Dermis blood vessel endothelial cell (primary cell): ENCODE measurements around the gene TRIOBP. TPM values are rescaled to one million over a fixed set of nuclear protein-coding genes. Genes with fewer than 3 reads are reported as not detected.
"Not testable (repeated sequence)": the region's sequence is repeated elsewhere in the genome, so short reads cannot be mapped to it uniquely, and the experiment has no call there.

Experiments
- DNase-seq: peaks from one replicate; pipeline ENCODE4 v3.0.0; 2010
- total RNA-seq: library from RNA; depleted of rRNA; stranded (reverse); fragments of >200 nt; gene quantifications from 2 replicates; pipeline ENCODE4 v1.2.3, GENCODE V29; 2014

Gene TRIOBP, protein sequence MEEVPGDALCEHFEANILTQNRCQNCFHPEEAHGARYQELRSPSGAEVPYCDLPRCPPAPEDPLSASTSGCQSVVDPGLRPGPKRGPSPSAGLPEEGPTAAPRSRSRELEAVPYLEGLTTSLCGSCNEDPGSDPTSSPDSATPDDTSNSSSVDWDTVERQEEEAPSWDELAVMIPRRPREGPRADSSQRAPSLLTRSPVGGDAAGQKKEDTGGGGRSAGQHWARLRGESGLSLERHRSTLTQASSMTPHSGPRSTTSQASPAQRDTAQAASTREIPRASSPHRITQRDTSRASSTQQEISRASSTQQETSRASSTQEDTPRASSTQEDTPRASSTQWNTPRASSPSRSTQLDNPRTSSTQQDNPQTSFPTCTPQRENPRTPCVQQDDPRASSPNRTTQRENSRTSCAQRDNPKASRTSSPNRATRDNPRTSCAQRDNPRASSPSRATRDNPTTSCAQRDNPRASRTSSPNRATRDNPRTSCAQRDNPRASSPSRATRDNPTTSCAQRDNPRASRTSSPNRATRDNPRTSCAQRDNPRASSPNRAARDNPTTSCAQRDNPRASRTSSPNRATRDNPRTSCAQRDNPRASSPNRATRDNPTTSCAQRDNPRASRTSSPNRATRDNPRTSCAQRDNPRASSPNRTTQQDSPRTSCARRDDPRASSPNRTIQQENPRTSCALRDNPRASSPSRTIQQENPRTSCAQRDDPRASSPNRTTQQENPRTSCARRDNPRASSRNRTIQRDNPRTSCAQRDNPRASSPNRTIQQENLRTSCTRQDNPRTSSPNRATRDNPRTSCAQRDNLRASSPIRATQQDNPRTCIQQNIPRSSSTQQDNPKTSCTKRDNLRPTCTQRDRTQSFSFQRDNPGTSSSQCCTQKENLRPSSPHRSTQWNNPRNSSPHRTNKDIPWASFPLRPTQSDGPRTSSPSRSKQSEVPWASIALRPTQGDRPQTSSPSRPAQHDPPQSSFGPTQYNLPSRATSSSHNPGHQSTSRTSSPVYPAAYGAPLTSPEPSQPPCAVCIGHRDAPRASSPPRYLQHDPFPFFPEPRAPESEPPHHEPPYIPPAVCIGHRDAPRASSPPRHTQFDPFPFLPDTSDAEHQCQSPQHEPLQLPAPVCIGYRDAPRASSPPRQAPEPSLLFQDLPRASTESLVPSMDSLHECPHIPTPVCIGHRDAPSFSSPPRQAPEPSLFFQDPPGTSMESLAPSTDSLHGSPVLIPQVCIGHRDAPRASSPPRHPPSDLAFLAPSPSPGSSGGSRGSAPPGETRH (N-terminal part only)
- 165 and 227 TPM in 2 replicates for total RNA-seq

DNA sequence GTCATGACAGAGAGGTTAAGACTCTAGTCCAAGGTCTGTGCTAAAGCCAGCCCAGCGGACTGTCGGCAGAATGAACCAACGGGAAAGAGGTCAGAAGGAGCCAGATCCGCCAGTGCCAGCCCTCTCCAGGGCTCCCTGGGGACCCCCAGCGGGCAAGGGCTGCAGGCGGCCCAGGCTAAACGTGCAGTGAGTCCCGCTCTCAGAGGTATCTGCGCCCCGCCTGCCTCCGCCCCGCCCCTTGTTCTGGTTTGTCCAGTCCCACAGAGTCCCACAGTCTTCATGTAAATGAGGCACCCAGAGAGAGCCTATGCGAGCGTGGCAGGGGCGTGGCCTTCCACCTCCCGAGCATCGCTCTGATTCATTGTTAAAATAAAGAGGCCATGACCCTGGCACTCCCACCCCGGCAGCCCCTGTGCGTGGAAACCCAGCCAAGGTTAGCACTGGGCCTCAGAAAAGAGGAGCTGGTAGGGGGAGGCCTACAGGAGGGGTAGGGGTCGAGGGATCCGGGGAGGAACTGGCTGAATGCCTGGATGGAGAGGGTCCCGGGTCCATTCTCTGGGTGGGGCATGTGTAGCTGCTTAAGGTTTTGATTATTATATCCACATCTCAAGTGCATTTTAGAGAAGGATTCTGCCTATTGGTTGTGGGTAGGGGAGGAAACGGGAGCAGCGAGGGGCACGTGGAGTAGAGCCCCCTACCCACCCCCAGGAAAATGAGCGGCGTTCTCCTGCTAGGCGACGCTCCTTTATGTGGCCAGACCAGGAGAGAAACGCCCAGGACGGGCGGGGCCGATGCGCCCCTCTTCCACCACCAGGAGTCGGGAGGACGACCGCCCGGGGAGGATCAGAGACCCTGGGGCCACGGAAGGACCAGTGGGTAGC is at the start of gene TRIOBP:
Gene TRIOBP, plus strand, starts transcription at position 392 of the 881 bp plus-strand sequence. CDS start 4,318 bp downstream, outside the sequence.
- DNase-seq, result peak; percentile 94

DNA sequence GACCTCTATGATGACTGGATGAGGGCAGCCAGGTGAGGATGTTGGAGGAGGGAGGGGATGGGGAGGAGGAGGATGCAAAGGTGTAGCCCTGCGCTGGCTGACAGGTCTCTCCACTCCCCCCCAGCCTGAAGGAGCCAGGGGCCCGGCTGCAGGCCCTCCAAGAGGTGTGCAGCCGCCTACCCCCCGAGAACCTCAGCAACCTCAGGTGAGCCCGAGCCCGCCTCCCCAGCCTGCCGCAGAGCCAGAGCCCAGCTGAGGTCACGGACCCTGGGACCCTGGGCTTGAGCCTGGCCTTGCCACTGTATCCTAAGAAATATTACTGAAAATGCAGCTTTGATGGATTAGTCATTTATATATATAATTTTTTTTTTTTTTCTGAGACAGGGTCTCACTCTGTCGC is 49.5 kb upstream of the TRIOBP start:
- no peak for DNase-seq

DNA sequence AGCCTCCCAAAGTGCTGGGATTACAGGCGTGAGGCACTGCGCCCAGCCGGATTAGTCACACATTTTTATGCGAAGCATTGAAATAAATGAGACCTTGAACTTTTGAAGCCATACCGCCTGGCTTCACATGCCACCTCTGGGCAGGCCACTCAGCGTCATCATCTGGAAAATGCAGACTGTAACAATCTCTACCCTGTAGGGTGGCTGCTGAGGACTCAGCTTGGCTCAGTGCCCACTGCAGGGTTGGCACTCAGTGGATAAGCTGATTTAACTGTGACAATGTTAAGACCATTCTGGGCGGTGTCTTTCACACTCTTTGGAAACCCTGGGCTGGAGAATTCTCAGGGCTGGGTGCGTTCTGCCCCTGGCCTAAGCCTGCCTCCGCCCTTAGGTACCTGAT is 48.9 kb upstream of the TRIOBP start:
- no peak for DNase-seq

DNA sequence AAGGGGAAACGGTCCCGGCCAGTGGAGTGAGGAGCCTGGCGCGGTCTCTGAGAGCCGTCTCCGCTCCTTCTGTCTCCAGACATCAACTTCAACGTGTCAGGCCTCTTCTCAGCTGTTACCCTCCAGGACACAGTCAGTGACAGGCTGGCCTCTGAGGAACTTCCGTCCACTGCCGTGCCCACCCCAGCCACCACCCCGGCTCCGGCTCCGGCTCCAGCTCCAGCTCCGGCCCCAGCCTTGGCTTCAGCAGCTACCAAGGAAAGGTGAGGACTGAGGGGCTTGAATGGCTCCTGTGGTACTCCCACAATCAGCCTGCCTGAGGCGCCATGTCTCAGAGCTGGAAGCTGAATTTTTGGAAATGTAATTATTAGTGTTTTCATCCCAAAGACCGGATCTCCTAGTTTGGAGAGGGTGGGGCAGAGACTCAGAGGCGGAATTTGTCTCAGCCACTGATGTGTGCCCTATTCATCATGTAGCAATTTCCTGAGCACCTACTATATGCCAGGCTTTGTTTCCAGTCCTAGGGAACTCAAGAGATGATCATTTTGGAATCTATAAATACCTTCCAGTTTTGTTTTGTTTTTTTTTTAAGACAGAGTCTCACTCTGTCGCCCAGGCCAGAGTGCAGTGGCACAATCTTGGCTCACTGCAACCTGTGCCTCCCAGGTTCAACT is 46.2 kb upstream of the TRIOBP start:
- no peak for DNase-seq

DNA sequence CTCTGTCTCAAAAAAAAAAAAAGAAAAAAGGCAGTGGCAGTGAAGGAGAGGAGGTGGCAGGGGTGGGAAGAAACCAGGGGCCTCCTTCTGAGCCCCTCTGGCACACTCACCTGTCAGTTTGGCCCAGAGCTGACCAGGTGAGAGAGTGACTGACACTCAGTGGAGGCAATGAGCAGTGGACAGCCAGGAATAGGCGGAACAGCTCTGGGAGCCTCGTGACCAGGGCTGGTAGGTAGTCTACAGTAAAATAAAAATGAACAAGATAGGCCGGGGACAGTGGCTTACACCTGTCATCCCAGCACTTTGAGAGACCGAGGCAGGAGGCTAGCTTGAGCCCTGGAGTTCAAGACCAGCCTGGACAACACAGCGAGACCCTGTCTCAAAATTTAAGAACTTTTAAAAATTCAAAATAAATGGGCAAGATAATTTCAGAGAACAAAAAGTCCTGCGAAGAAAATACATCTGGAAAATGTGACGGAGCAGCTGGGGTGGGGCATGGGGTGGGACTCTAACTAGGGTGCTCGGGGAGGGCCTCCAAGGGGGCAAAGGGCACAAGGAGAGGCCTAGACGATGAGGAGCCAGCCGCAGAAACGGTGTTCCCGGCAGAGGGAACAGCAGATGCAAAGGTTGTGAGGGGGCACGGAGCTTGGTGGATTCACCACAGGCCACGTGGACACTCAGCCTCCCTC is 42.1 kb upstream of the TRIOBP start:
- DNase-seq, result no peak

DNA sequence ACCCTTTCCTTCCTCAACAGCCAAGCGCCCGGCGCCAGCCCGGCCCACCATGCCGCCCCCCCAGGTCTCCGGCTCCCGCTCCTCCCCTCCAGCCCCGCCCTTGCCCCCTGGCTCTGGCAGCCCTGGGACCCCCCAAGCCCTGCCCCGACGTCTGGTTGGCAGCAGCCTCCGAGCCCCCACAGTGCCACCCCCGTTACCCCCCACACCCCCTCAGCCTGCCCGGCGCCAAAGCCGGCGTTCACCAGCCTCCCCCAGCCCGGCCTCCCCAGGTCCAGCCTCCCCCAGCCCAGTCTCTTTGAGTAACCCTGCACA is 41.6 kb upstream of the TRIOBP start:
- DNase-seq, result no peak

DNA sequence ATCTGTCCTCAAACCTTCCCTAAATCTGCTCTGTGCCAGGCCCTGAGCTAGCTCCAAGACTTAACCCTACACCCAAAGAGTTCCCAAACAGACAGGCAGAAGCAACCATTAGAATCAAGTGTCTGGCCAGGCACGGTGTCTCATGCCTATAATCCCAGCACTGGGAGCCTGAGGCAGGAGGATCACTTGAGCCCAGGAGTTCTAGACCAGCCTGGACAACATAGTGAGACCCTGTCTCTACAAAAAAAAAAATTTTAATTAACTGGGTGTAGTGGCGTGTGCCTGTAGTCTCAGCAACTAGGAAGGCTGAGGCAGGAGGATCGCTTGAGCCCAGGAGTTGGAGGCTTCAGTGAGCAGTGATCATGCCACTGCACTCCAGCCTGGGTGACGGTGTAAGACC is 40.3 kb upstream of the TRIOBP start:
- DNase-seq, result not testable (repeated sequence)

DNA sequence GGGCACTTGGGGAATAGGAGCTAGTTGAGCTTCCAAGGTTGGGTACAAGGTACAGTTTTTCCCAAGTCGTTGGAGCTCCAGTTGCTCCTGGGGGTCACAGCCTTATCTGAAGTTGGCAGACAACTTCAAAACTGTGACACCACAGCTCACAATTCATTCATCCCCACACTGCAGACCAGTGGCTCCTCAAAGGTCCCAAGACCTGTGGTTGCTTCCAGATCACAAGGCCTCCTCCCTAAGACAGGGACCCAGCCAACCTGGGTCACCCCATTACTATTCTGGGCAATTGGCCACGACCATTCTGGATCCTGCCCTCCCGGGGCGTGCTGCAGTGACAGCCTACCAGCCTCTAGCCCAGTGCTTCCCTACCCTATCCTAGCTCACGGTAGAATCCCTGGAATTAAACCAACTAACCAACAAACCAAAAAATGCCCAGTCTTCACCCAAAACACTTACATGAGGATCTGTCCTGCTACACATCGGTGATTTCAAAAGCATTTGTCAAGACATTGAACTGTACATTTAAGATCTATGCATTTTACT is 39.2 kb upstream of the TRIOBP start:
- no peak for DNase-seq

DNA sequence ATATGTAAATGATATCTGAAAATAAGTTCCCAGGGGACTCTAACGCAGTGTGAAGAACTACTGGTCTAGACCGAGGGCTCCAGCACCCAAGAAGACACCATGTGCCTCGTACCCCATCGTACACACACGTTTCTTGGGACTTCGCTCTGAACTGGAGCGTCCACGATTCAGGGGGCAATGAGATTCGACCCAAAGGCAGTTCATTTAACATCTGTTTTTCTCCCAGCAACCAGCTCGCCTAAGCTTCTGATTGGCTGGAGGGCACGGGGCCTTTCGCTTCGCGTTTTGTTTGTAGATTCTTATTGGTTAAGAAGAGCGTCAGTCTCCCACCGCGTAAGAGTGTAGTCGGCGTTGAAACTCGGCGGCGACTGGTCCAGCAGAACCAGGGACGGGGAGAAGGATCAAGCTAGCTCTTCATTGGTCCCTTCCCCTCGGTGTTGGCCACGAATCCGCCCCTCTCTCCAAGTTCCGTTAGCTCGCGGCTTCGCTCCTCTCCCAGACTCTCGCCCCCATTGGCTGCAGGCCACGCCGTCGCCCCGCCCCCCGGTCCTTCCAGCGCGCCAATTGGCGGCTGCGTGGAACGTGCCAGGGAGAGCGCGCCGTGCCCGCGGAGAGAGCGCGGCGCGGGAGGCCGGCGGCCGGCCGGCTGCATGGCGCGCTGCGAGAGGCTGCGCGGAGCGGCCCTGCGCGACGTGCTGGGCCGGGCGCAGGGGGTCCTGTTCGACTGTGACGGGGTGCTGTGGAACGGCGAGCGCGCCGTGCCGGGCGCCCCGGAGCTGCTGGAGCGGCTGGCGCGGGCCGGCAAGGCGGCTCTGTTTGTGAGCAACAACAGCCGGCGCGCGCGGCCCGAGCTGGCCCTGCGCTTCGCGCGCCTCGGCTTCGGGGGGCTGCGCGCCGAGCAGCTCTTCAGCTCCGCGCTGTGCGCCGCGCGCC is 38.4 kb upstream of the TRIOBP start, which contains the start of gene PDXP:
Gene PDXP, plus strand, starts transcription at position 591 of the 933 bp plus-strand sequence. Its CDS starts 60 bp downstream, at position 651.
- peak; percentile 100 for DNase-seq

DNA sequence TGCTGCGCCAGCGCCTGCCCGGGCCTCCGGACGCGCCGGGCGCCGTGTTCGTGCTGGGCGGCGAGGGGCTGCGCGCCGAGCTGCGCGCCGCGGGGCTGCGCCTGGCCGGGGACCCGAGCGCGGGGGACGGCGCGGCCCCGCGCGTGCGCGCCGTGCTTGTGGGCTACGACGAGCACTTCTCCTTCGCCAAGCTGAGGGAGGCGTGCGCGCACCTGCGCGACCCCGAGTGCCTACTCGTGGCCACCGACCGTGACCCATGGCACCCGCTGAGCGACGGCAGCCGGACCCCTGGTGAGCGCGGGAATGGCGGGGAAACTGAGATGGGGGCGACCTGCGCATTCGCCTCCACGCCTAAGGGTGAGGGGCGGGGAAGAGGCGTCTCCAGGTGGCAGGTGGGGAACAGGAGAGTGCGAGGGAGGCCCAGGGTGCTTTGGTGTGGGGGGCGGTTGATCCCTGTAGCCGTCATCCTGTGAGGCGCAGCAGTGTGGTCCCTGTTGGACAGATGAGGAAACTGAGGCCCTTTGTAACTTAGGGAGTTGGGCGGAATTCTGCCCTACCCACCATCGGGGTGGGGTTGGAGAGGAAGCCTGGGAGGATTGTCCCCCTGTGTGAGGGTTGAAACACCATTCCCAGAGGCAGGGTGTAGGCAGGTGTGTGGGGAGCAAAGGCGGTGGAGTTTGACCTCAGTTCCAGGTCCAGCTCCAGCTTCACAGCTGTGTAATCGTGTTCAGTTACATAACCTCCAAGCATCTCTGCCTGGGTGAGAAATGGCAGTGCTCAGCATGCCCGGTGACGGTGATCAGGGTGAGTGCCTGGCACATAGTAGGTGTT is 37.6 kb upstream of the TRIOBP start:
- DNase-seq, result no peak

DNA sequence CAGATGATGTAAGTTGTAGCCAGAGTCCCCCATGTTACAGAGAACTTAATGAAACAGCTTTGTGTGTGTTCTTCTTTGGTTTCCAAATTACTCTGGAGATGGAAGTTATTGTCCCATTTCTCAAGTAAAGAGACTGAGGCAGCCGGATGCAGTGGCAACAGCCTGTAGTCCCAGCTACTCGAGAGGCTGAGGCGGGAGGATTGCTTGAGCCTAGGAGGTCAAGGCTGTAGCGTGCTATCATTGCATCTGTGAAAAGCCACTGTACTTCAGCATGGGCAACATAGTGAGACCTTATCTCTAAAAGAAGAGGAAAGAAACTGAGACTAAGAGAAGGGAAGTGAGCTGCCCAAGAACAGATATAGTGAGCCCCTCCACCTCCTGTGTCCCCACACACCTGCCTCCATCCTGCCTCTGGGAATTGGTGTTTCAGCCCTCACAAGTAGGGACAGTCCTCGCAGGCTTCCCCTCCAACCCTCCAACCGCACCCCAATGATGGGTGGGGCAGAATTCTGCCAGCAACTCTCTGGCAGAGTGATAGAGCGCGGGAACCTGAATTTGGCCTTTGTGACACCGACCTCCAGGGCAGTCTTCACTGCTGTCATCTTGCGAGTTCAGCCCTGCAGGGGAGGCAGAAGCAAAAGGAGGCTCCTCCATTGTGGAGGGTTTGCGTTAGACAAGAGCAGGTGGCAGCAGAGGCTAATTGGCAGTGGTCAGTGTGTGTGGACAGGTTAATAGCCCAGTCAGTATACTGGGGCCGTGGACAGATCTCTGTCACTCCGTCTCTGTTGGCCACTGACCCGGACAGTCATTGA is 36.7 kb upstream of the TRIOBP start:
- DNase-seq, result no peak

DNA sequence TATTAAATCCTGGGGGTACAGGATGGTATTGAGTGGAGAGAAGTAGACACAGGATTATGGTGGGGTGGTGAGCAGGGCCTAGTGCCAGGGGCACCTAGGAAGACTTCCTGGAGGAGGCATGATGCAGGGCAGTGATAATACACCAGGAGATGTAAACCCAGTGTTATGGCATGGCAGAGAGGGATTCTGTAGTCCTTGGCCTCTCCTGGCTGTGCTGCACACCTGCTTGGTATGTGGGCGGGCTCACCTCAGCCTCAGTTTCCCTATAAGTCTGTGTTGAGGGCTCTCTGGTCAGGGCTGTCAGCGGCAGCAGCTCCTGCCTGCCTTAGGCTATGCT is 36.2 kb upstream of the TRIOBP start:
- no peak for DNase-seq

DNA sequence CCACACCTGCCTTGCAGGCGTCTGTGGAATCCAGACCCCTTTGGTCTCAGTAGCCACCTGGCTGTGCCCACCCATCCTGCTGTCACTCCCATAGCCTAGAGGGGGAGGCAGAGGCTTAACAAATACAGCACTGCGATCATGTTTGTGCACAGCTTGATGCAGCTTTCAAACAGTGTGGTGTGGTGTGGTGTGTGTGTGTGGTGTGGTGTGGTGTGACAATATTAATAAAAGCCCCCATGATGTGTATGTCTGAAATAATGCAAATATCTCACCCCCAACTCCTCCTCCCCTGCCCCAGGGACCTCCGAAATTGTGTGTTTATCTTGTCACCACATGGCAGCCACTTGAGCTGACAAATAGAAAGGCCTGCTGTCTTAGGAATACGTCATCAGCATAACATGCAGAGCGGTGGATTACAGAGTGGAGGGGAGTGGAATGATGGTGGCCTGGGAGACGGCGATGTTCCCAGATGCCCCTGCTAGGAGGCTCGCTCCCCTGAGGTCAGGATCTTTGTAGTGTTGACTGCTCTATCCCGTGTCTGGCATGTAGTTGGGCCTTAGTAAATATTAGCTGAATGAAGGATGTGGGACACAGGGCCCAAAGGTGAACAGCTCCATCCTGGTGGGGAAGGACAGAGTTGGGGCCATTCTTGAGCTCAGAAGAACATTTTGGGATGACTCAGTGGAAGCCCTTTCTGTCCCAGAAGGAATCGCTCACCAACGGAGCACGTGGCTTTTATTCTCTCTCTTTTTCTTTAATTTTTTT is 35.5 kb upstream of the TRIOBP start:
- peak; percentile 57 for DNase-seq

DNA sequence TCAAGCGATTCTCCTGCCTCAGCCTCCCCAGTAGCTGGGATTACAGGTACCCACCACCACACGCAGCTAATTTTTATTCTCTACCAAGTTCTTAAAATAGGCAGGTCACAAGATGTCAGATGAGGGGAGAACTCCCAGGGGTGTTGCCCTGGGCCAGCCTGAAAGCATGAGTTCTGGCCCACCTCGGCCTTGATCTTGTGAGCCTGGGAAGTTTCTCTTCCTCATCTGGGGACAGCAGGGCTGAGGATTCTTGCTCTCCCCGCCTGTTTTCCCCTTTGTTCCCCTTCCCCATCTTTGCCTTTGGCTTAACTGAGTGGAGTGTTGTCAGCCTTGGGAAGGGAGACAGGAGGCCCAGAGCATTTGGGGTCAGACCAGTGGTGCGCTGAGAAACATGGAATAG is 34.8 kb upstream of the TRIOBP start:
- no peak for DNase-seq

DNA sequence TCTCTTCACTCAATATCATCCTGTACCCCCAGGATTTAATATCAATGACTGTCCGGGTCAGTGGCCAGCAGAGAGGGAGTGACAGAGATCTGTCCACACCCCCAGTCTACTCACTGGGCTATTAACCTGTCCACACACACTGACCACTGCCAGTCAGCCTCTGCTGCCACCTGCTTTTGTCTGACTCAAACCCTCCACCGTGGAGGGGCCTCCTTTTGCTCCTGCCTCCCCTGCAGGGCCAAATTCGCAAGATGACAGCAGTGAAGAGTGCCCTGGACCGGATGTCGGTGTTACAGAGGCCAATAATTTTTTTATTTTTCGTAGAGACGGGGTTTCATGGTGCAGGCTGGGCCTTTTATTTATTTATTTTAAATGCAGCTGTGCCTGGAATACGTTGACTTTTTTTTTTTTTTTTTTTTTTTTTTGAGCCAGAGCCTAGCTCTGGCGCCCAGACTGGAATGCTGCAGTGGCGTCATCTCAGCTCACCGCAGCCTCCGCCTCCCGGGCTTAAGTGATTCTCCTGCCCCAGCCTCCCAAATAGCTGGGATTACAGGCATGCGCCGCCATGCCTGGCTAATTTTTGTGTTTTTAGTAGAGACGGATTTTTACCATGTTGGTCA is 33.2 kb upstream of the TRIOBP start:
- DNase-seq, result no peak
